ENCODE data around the gene PPFIA2. TPM values are rescaled to one million over a fixed set of nuclear protein-coding genes. Genes with fewer than 3 reads are reported as not detected.

The PPFIA2 gene
- total RNA-seq, 4 donors from 2014 or later = 2.0 to 6.6 (median 3.2) TPM; not detected in 1

GRCh38 chr12:81401241-81401640 is 357.9 kb downstream of the PPFIA2 start:
- no peaks in the 10 kb centered on the region for H3K9me3 ChIP-seq
- H3K4me3 ChIP-seq = no peak overlapping the region
- no peaks in the 10 kb centered on the region for H3K4me1 ChIP-seq
- DNase-seq = no peak
- H3K27ac ChIP-seq = no peak overlapping the region
- no peaks in the 10 kb centered on the region for H3K27me3 ChIP-seq
- no peak for TF ChIP-seq POLR2A (IDR thresholded peaks at IDR 0.05)
- TF ChIP-seq, protein P1, sequence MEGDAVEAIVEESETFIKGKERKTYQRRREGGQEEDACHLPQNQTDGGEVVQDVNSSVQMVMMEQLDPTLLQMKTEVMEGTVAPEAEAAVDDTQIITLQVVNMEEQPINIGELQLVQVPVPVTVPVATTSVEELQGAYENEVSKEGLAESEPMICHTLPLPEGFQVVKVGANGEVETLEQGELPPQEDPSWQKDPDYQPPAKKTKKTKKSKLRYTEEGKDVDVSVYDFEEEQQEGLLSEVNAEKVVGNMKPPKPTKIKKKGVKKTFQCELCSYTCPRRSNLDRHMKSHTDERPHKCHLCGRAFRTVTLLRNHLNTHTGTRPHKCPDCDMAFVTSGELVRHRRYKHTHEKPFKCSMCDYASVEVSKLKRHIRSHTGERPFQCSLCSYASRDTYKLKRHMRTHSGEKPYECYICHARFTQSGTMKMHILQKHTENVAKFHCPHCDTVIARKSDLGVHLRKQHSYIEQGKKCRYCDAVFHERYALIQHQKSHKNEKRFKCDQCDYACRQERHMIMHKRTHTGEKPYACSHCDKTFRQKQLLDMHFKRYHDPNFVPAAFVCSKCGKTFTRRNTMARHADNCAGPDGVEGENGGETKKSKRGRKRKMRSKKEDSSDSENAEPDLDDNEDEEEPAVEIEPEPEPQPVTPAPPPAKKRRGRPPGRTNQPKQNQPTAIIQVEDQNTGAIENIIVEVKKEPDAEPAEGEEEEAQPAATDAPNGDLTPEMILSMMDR (IDR thresholded peaks at IDR 0.05) = no peak
- H3K36me3 ChIP-seq = no peaks in the 10 kb centered on the region

GRCh38 chr12:81400024-81400423 is 359.1 kb downstream of the PPFIA2 start:
- no peak for TF ChIP-seq POLR2A (IDR thresholded peaks at IDR 0.05)
- TF ChIP-seq, protein P1 (IDR thresholded peaks at IDR 0.05) = no peak
- Histone ChIP-seq H3K9me3 (no peaks in the 10 kb centered on the region), H3K27me3 (no peaks in the 10 kb centered on the region), H3K4me3 (no peak overlapping the region), H3K27ac (no peak overlapping the region), H3K4me1 (no peaks in the 10 kb centered on the region), H3K36me3 (no peaks in the 10 kb centered on the region)
- no peak for DNase-seq

DNA sequence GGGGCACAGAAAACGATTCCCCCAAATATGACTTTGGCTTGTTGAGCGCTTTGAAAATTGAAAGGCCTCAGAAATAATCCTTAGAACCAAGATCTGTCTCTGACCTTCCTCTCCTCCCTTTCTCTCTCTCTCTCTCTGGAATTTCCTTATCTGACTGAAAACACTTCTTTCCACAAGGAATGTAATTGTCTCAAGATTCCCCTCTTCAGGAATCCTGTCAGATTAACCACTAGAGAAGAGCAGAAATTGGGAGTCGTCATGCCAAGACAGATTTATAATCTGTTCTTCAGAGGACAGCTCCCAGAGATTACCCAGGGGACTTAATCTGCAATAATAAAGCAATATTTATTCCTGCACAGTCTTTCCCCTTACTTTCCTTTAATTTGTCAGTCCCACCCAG is 363.7 kb downstream of the PPFIA2 start:
- no peaks in the 10 kb centered on the region for H3K36me3 ChIP-seq
- DNase-seq = no peak
- H3K27ac ChIP-seq = no peak overlapping the region
- no peaks in the 10 kb centered on the region for H3K27me3 ChIP-seq
- H3K9me3 ChIP-seq = no peaks in the 10 kb centered on the region
- no peak for TF ChIP-seq POLR2A (IDR thresholded peaks at IDR 0.05)
- TF ChIP-seq, protein P1 (IDR thresholded peaks at IDR 0.05) = no peak
- H3K4me1 ChIP-seq = no peaks in the 10 kb centered on the region
- no peak overlapping the region for H3K4me3 ChIP-seq

GRCh38 chr12:81389550-81390099 is 369.5 kb downstream of the PPFIA2 start:
- Histone ChIP-seq H3K4me1 (no peaks in the 10 kb centered on the region), H3K9me3 (no peaks in the 10 kb centered on the region), H3K4me3 (no peak overlapping the region), H3K27me3 (no peaks in the 10 kb centered on the region), H3K27ac (no peak overlapping the region), H3K36me3 (no peaks in the 10 kb centered on the region)
- DNase-seq = no peak
- TF ChIP-seq, protein P1 (IDR thresholded peaks at IDR 0.05) = no peak
- no peak for TF ChIP-seq POLR2A (IDR thresholded peaks at IDR 0.05)

GRCh38 chr12:81386101-81386500 is 373.0 kb downstream of the PPFIA2 start:
- no peaks in the 10 kb centered on the region for H3K27me3 ChIP-seq

More at GRCh38 chr12:81386101-81386500, 373.0 kb downstream of the PPFIA2 start:
- Histone ChIP-seq H3K4me1 (no peaks in the 10 kb centered on the region), H3K36me3 (no peaks in the 10 kb centered on the region), H3K9me3 (no peaks in the 10 kb centered on the region), H3K27ac (no peak overlapping the region), H3K4me3 (no peak overlapping the region)
- no peak for DNase-seq
- TF ChIP-seq, protein P1 (IDR thresholded peaks at IDR 0.05) = no peak
- no peak for TF ChIP-seq POLR2A (IDR thresholded peaks at IDR 0.05)

Measured in Peyer's patch (tissue), 4 donors.